Nephron progenitor cell (in vitro differentiated cells): ENCODE measurements around the gene LRRIQ1.

Experiments used
- DNase-seq: peaks from one replicate; pipeline ENCODE4 v3.0.0; 2021
- H3K27ac Mint-ChIP-seq: 2 replicates; pipeline ENCODE4 v1.8.0; 2021; ENCODE audit warnings: mild to moderate bottlenecking, moderate library complexity, mixed read lengths
- H3K27me3 Mint-ChIP-seq: 2 replicates; pipeline ENCODE4 v1.8.0; 2021; ENCODE audit warnings: mild to moderate bottlenecking, low read depth, mixed read lengths; ENCODE audit not compliant: poor library complexity
- H3K36me3 Mint-ChIP-seq: 2 replicates; pipeline ENCODE4 v1.8.0; 2021; ENCODE audit warnings: low read depth, mixed read lengths
- H3K4me1 Mint-ChIP-seq: 2 replicates; pipeline ENCODE4 v1.8.0; 2021; ENCODE audit warnings: mixed read lengths
- H3K4me3 Mint-ChIP-seq: 2 replicates; pipeline ENCODE4 v1.8.0; 2021; ENCODE audit warnings: mild to moderate bottlenecking, moderate library complexity, mixed read lengths
- H3K9me3 Mint-ChIP-seq: 2 replicates; pipeline ENCODE4 v1.8.0; 2021; ENCODE audit warnings: mild to moderate bottlenecking, moderate library complexity, mixed read lengths
- TF ChIP-seq, protein P1 (sequence below): fragments of 200-600 bp; sonication (generic); IDR thresholded peaks from 2 replicates; pipeline ENCODE4 v1.5.0; 2021; ENCODE audit warnings: antibody characterized with exemption

Gene LRRIQ1

DNA sequence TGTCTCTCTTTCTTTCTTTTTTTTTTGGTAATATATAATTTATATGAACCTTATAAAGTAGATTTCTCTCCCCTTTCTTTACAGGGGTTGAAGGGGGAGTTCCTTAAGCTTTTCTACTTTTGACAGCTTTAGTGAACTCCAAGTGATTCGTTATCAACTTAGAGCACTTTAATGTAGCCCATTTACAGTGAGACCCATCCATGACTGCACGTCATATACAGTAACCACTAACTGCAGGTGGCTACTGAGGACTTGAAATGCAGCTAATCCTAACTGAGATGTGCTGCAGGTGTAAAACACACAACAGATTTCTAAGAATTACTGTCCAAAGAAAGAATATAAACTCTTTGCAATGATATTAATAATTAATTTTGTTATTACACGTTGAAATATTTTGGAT is 582 bp downstream of the LRRIQ1 start:
- peaks cover 8% of the 10 kb centered on the region for H3K4me1 Mint-ChIP-seq

DNA sequence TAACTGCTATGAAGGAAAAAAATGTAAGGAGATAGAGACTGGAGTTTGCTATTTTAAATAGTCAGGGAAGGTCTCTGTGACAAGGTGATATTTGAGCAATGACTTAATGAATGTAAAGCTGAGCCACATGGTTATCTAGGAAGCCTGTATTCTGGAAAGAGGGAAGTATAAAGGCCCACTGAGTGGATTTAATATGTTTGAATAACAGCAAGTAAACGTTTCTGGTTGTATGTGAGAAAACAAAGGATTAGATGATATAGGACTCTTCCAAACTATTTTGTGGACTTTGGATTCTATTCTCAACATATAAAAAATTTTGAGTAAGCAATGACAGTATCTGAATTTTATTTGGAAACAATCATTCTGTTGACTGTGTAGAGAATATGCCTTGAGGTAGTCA is 5.2 kb downstream of the LRRIQ1 start:
- no peaks in the 10 kb centered on the region for H3K9me3 Mint-ChIP-seq
- no peaks in the 10 kb centered on the region for H3K36me3 Mint-ChIP-seq
- no peak overlapping the region for H3K27ac Mint-ChIP-seq
- DNase-seq = no peak
- no peak overlapping the region for H3K4me3 Mint-ChIP-seq
- no peaks in the 10 kb centered on the region for H3K27me3 Mint-ChIP-seq
- no peaks in the 10 kb centered on the region for H3K4me1 Mint-ChIP-seq
- TF ChIP-seq, protein P1, sequence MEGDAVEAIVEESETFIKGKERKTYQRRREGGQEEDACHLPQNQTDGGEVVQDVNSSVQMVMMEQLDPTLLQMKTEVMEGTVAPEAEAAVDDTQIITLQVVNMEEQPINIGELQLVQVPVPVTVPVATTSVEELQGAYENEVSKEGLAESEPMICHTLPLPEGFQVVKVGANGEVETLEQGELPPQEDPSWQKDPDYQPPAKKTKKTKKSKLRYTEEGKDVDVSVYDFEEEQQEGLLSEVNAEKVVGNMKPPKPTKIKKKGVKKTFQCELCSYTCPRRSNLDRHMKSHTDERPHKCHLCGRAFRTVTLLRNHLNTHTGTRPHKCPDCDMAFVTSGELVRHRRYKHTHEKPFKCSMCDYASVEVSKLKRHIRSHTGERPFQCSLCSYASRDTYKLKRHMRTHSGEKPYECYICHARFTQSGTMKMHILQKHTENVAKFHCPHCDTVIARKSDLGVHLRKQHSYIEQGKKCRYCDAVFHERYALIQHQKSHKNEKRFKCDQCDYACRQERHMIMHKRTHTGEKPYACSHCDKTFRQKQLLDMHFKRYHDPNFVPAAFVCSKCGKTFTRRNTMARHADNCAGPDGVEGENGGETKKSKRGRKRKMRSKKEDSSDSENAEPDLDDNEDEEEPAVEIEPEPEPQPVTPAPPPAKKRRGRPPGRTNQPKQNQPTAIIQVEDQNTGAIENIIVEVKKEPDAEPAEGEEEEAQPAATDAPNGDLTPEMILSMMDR = no peak

More for the DNA sequence above, 582 bp downstream of the LRRIQ1 start:
- no peak for DNase-seq
- no peaks in the 10 kb centered on the region for H3K36me3 Mint-ChIP-seq
- H3K27ac Mint-ChIP-seq = peak overlapping the region; percentile 98
- peak overlapping the region; percentile 90 for H3K4me3 Mint-ChIP-seq
- H3K9me3 Mint-ChIP-seq = no peaks in the 10 kb centered on the region
- TF ChIP-seq, protein P1 = no peak
- H3K27me3 Mint-ChIP-seq = peaks cover 17% of the 10 kb centered on the region

DNA sequence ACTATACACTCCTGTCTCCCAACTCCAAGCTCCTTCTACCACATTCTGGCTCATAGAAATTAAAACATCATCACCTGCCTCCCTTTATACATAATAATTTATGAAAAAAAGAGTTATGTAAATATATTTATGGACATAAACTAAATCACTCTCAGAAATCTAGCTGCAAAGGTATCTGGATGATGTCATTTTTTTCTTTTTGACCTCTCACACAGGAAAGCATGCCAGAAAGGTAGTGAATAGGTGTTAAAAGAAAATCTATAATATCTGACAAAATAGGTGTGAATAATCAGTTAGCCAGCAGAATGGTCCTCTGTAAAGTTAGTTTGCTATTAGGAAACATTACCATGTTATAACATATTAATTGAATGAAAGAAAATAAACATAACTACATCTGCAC is 7.7 kb downstream of the LRRIQ1 start:
- H3K4me3 Mint-ChIP-seq = no peak overlapping the region
- H3K36me3 Mint-ChIP-seq = peaks cover 5% of the 10 kb centered on the region
- no peaks in the 10 kb centered on the region for H3K9me3 Mint-ChIP-seq
- TF ChIP-seq, protein P1 = no peak
- H3K27ac Mint-ChIP-seq = no peak overlapping the region
- DNase-seq = no peak
- no peaks in the 10 kb centered on the region for H3K27me3 Mint-ChIP-seq
- H3K4me1 Mint-ChIP-seq = no peaks in the 10 kb centered on the region

DNA sequence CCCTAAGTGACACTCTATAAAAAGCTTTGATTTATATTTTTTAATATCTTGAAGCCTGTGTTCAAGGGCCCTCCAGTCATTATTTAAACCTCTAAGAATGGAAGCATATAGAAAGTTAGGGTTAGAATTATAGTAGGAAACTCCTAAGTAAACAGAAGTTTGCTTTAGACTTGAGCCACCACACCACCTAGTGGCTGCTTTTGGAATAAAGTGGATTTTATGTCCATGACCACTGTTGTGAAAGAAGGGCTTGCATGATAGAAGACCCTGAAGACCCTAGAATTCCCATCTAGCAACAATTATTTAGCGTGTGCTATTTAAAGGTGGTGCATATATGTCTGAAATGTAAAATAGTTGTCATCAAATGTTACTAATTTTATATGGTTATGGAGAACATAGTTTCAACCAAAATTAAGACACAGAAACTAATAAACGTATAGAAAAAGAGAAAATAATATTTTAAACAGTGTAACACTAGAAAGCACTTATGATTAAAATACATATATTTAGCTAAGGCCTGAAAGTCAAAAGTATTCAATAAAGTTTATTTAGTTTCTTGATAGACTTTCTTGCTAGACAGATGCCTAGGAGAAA is 21.3 kb downstream of the LRRIQ1 start:
- DNase-seq = peak; percentile 57
- Mint-ChIP-seq H3K9me3 (no peaks in the 10 kb centered on the region), H3K4me1 (no peaks in the 10 kb centered on the region), H3K27ac (no peak overlapping the region), H3K4me3 (no peak overlapping the region), H3K27me3 (peaks cover 6% of the 10 kb centered on the region), H3K36me3 (no peaks in the 10 kb centered on the region)
- TF ChIP-seq, protein P1 = peak; percentile 77

DNA sequence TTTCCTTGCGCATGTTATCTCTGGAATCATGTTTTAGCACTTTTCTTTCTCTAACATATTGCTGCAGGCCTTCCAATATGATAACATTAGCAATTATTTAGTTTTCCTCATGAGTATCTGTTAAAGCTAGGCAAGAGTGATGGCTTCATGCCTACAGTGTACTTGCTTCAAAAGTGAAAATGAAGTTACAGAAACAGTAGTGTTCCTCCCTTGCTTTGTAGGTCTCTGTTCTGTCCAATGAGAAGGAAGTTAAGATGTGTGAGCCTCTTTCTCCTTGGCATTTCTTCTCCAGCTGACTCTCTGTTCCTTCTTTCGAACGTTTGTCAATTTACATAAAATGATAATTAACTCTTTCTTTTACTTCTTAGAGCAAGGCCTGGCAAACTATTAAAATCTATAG is 22.2 kb downstream of the LRRIQ1 start:
- no peaks in the 10 kb centered on the region for H3K4me1 Mint-ChIP-seq
- no peak overlapping the region for H3K27ac Mint-ChIP-seq
- H3K9me3 Mint-ChIP-seq = no peaks in the 10 kb centered on the region
- H3K4me3 Mint-ChIP-seq = no peak overlapping the region
- no peak for DNase-seq
- H3K27me3 Mint-ChIP-seq = peaks cover 6% of the 10 kb centered on the region
- H3K36me3 Mint-ChIP-seq = no peaks in the 10 kb centered on the region
- TF ChIP-seq, protein P1 = no peak

DNA sequence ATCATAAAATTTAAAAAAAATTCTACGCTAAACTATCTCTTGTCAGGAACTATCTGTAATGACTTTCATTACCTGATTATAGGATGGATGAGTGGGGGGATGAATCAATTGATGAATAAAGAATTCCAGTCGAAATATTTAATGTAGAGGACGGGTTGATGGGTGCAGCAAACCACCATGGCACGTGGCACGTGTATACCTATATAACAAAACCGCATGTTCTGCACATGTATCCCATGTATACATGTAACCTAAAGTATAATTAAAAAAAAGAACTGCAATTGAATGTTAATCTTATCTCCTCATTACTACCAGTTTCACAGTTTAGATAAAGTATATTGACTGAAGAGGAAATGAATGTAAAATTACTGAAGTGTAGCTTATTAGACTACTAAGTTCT is 23.4 kb downstream of the LRRIQ1 start:
- DNase-seq = no peak
- Mint-ChIP-seq H3K4me3 (no peak overlapping the region), H3K36me3 (no peaks in the 10 kb centered on the region), H3K4me1 (no peaks in the 10 kb centered on the region), H3K27me3 (peaks cover 6% of the 10 kb centered on the region), H3K27ac (no peak overlapping the region), H3K9me3 (no peaks in the 10 kb centered on the region)
- TF ChIP-seq, protein P1 = no peak
